Prostate gland (tissue), 2 donors: Measurements from ENCODE around the gene CCDC183. TPM values are rescaled to one million over a fixed set of nuclear protein-coding genes. Genes with fewer than 3 reads are reported as not detected.

Source experiments
- DNase-seq: peaks from one replicate; pipeline ENCODE4 v3.0.0-alpha.2; 2019; ENCODE audit warnings: low spot score
- H3K27ac ChIP-seq, 2 donors: fragments of 200-600 bp; sonication (generic); 2 replicates each; pipeline ENCODE4 v1.5.1; 2017 to 2019
- H3K27me3 ChIP-seq: fragments of 200-600 bp; sonication (generic); replicated peaks from 2 replicates; pipeline ENCODE4 v1.5.1; 2019; ENCODE audit not compliant: insufficient read depth
- H3K36me3 ChIP-seq, 2 donors: fragments of 200-600 bp; sonication (generic); 1 replicate in 1 of 2; 2 replicates in 1 of 2; pipeline versions ENCODE4 v1.5.1 to v1.8.1; 2017 to 2019
- H3K4me1 ChIP-seq: fragments of 200-600 bp; sonication (generic); replicated peaks from 2 replicates; pipeline ENCODE4 v1.5.1; 2019
- H3K4me3 ChIP-seq, 2 donors: fragments of 200-600 bp; sonication (generic); 2 replicates each; pipeline ENCODE4 v1.5.1; 2017 to 2019
- H3K9me3 ChIP-seq: fragments of 200-600 bp; sonication (generic); 2 replicates; pipeline ENCODE4 v1.5.1; 2017
- CTCF ChIP-seq, 4 experiments: fragments of 200-600 bp in 2 of 4; fragments of 450-650 bp in 2 of 4; sonication (generic) in 2 of 4; IDR thresholded peaks; 1 replicate in 3 of 4; 2 replicates in 1 of 4; pipeline ENCODE4 v1.5.1; 2016 to 2019; ENCODE audit warnings: antibody characterized with exemption in 4 of 4, mild to moderate bottlenecking in 2 of 4, moderate library complexity in 2 of 4
- POLR2A ChIP-seq: fragments of 450-650 bp; IDR thresholded peaks from one replicate; pipeline ENCODE4 v1.6.1; 2016; ENCODE audit warnings: antibody characterized with exemption, mild to moderate bottlenecking
- POLR2AphosphoS5 ChIP-seq: sonication (generic); formaldehyde crosslinking; IDR thresholded peaks from one replicate; pipeline ENCODE4 v1.6.1; 2017; ENCODE audit warnings: antibody characterized with exemption
- WGBS: methylation state at CpG from one replicate; pipeline ENCODE4 v1.1.5; 2018; 5-methylcytosine and 5-hydroxymethylcytosine counted together
- intact Hi-C: fragments of 100-400 bp; cut with DNase I; formaldehyde crosslinking; loops from one replicate; pipeline ENCODE4 v1.14.2; 2022
- total RNA-seq, 2 donors: library from RNA; depleted of rRNA; stranded (reverse); fragments of >200 nt; gene quantifications; one replicate each; pipeline ENCODE4 v1.1.0, GENCODE V29; 2016

CCDC183 gene
- total RNA-seq, 2 donors from 2014 or later, result 9.5 to 45.0 TPM

GRCh38 chr9:136750526-136750925, 45.6 kb upstream of the CCDC183 start:
- Histone ChIP-seq H3K27ac (no peak overlapping the region), H3K9me3 (no peaks in the 10 kb centered on the region), H3K36me3 (no peaks in the 10 kb centered on the region), H3K4me3 (no peak overlapping the region), H3K4me1 (no peaks in the 10 kb centered on the region), H3K27me3 (no peaks in the 10 kb centered on the region)
- intact Hi-C loops, result no loop called here
- WGBS, result 59% methylated on average over 2 of the region's 2 CpGs
- TF ChIP-seq POLR2A (no peak), POLR2AphosphoS5 (no peak), CTCF (IDR thresholded peaks at IDR 0.05) (no peak)
- DNase-seq, result no peak

- intact Hi-C loops, result no loop called here
- H3K4me3 ChIP-seq, result no peak overlapping the region
- 97% methylated on average over 1 of the region's 1 CpG for WGBS
- no peaks in the 10 kb centered on the region for H3K36me3 ChIP-seq
- TF ChIP-seq POLR2A (no peak), CTCF (IDR thresholded peaks at IDR 0.05) (no peak), POLR2AphosphoS5 (no peak)
- no peaks in the 10 kb centered on the region for H3K4me1 ChIP-seq
- no peak for DNase-seq
- H3K27me3 ChIP-seq, result no peaks in the 10 kb centered on the region
- H3K27ac ChIP-seq, result no peak overlapping the region
- no peaks in the 10 kb centered on the region for H3K9me3 ChIP-seq
These were observed 44.9 kb upstream of the CCDC183 start for GRCh38 chr9:136751244-136751643.

- intact Hi-C loops, result no loop called here
- Histone ChIP-seq H3K9me3 (no peaks in the 10 kb centered on the region), H3K4me1 (no peaks in the 10 kb centered on the region), H3K27me3 (no peaks in the 10 kb centered on the region), H3K27ac (no peak overlapping the region), H3K4me3 (no peak overlapping the region), H3K36me3 (no peaks in the 10 kb centered on the region)
- TF ChIP-seq POLR2A (no peak), CTCF (IDR thresholded peaks at IDR 0.05) (no peak), POLR2AphosphoS5 (no peak)
- DNase-seq, result no peak
These were observed 44.3 kb upstream of the CCDC183 start for GRCh38 chr9:136751814-136752213.

GRCh38 chr9:136753371-136754058, 42.6 kb upstream of the CCDC183 start:
- WGBS, result 88% methylated on average over 31 of the region's 31 CpGs
- no peak overlapping the region for H3K4me3 ChIP-seq
- no peak for DNase-seq
- H3K27ac ChIP-seq, result no peak overlapping the region
- H3K36me3 ChIP-seq, result no peaks in the 10 kb centered on the region
- no peaks in the 10 kb centered on the region for H3K4me1 ChIP-seq
- no peaks in the 10 kb centered on the region for H3K9me3 ChIP-seq
- intact Hi-C loops, result no loop called here
- TF ChIP-seq CTCF (IDR thresholded peaks at IDR 0.05) (no peak), POLR2A (no peak), POLR2AphosphoS5 (no peak)
- no peaks in the 10 kb centered on the region for H3K27me3 ChIP-seq

GRCh38 chr9:136754059-136754572, 42.0 kb upstream of the CCDC183 start:
- Histone ChIP-seq H3K9me3 (no peaks in the 10 kb centered on the region), H3K27me3 (no peaks in the 10 kb centered on the region), H3K4me3 (no peak overlapping the region), H3K4me1 (no peaks in the 10 kb centered on the region), H3K27ac (no peak overlapping the region), H3K36me3 (no peaks in the 10 kb centered on the region)
- 59% methylated on average over 15 of the region's 17 CpGs for WGBS
- TF ChIP-seq CTCF (IDR thresholded peaks at IDR 0.05), result no peak
- TF ChIP-seq POLR2AphosphoS5, result no peak
- TF ChIP-seq POLR2A, result no peak
- intact Hi-C loops, result no loop called here
- no peak for DNase-seq
